Naive B cell (primary cell): Measurements from ENCODE around the gene CD44. TPM values are rescaled to one million over a fixed set of nuclear protein-coding genes. Genes with fewer than 3 reads are reported as not detected.
"Not testable (repeated sequence)": the region's sequence is repeated elsewhere in the genome, so short reads cannot be mapped to it uniquely, and the experiment has no call there.

ENCODE experiments used
- ATAC-seq, 2 donors: fragments of 150-1000 bp; cut with Tn5 transposase; 2 replicates each; pipeline ENCODE4 v1.10.0; 2021; ENCODE audit warnings: low read depth in 2 of 2, mild to moderate bottlenecking in 2 of 2, moderate library complexity in 2 of 2
- DNase-seq: peaks from one replicate; pipeline ENCODE4 v3.0.0; 2022
- H3K27ac Mint-ChIP-seq, 6 donors: one replicate each; pipeline ENCODE4 v1.8.0; 2020 to 2022; ENCODE audit warnings: mild to moderate bottlenecking in 6 of 6, mixed read lengths in 6 of 6, moderate library complexity in 5 of 6, inconsistent platforms in 2 of 6
- H3K27me3 Mint-ChIP-seq, 3 donors: one replicate each; pipeline ENCODE4 v1.8.0; 2021 to 2022; ENCODE audit warnings: mixed read lengths in 3 of 3, mild to moderate bottlenecking in 1 of 3
- H3K36me3 Mint-ChIP-seq, 2 donors: one replicate each; pipeline ENCODE4 v1.8.0; 2020 to 2022; ENCODE audit warnings: mixed read lengths in 2 of 2, inconsistent platforms in 1 of 2, mild to moderate bottlenecking in 1 of 2
- H3K4me1 Mint-ChIP-seq, 3 donors: one replicate each; pipeline ENCODE4 v1.8.0; 2020 to 2022; ENCODE audit warnings: mixed read lengths in 3 of 3, inconsistent platforms in 1 of 3, mild to moderate bottlenecking in 1 of 3, moderate library complexity in 1 of 3
- H3K4me3 Mint-ChIP-seq, 8 donors: one replicate each; pipeline ENCODE4 v1.8.0; 2020 to 2022; ENCODE audit warnings: mild to moderate bottlenecking in 8 of 8, mixed read lengths in 8 of 8, moderate library complexity in 8 of 8, inconsistent platforms in 2 of 8
- H3K9me3 Mint-ChIP-seq, 7 donors: one replicate each; pipeline ENCODE4 v1.8.0; 2020 to 2022; ENCODE audit warnings: mixed read lengths in 7 of 7, mild to moderate bottlenecking in 5 of 7, inconsistent platforms in 2 of 7, moderate library complexity in 1 of 7
- polyA plus RNA-seq, 6 donors: library from polyadenylated mRNA; unstranded; fragments of 300-500 nt; fragmentation: Illumina TruSeq; gene quantifications; one replicate each; pipeline ENCODE4 v1.2.3, GENCODE V29; 2021; ENCODE audit warnings: low read depth in 6 of 6

The CD44 gene
- polyA plus RNA-seq, 6 donors from 2014 or later: 156 to 277 (median 187) TPM

- no peak for DNase-seq
- Mint-ChIP-seq H3K4me1 (peaks cover 33 to 56% (median 33%) of the 10 kb centered on the region in 3 donors), H3K27ac (peak overlapping the region in 2 of 6 donors; percentile 18 to 64), H3K27me3 (no peaks in the 10 kb centered on the region), H3K36me3 (peaks cover 60 to 64% of the 10 kb centered on the region in 2 donors), H3K4me3 (no peak overlapping the region), H3K9me3 (peaks cover 0 to 15% (median 0%) of the 10 kb centered on the region in 7 donors)
- ATAC-seq: no peak
These were observed 69.8 kb downstream of the CD44 start for GRCh38 chr11:35208795-35209194.

GRCh38 chr11:35210876-35211546 is 72.0 kb downstream of the CD44 start:
- ATAC-seq: no peak
- Mint-ChIP-seq H3K27me3 (no peaks in the 10 kb centered on the region), H3K4me3 (peak overlapping the region in 7 of 8 donors; percentile 8 to 76 (median 53)), H3K27ac (peak overlapping the region; percentile 63 to 94 (median 83)), H3K36me3 (peaks cover 46 to 61% of the 10 kb centered on the region in 2 donors), H3K4me1 (peaks cover 46 to 77% (median 55%) of the 10 kb centered on the region in 3 donors), H3K9me3 (peaks cover 0 to 15% (median 0%) of the 10 kb centered on the region in 7 donors)
- no peak for DNase-seq

GRCh38 chr11:35211952-35212351 is 73.0 kb downstream of the CD44 start:
- DNase-seq (peak; percentile 76), ATAC-seq (peak; percentile 93 to 95)
- Mint-ChIP-seq H3K36me3 (peaks cover 47 to 64% of the 10 kb centered on the region in 2 donors), H3K9me3 (peaks cover 0 to 15% (median 0%) of the 10 kb centered on the region in 7 donors), H3K27me3 (no peaks in the 10 kb centered on the region), H3K27ac (peak overlapping the region; percentile 32 to 94 (median 83)), H3K4me3 (peak overlapping the region; percentile 8 to 76 (median 54)), H3K4me1 (peaks cover 49 to 81% (median 59%) of the 10 kb centered on the region in 3 donors)

GRCh38 chr11:35214226-35214770 is 75.3 kb downstream of the CD44 start:
- ATAC-seq (no peak), DNase-seq (no peak)
- Mint-ChIP-seq H3K27ac (peak overlapping the region in 3 of 6 donors; percentile 6 to 84 (median 63)), H3K4me1 (peaks cover 45 to 73% (median 56%) of the 10 kb centered on the region in 3 donors), H3K4me3 (peak overlapping the region in 2 of 8 donors; percentile 29 to 48), H3K27me3 (no peaks in the 10 kb centered on the region), H3K36me3 (peaks cover 31 to 52% of the 10 kb centered on the region in 2 donors), H3K9me3 (peaks cover 0 to 14% (median 0%) of the 10 kb centered on the region in 7 donors)

- DNase-seq (no peak), ATAC-seq (no peak)
- H3K4me3 Mint-ChIP-seq: peak overlapping the region in 4 of 8 donors; percentile 22 to 48 (median 37)
- H3K36me3 Mint-ChIP-seq: peaks cover 32 to 47% of the 10 kb centered on the region in 2 donors
- H3K9me3 Mint-ChIP-seq: peaks cover 0 to 9% (median 0%) of the 10 kb centered on the region in 7 donors
- peaks cover 45 to 73% (median 56%) of the 10 kb centered on the region in 3 donors for H3K4me1 Mint-ChIP-seq
- H3K27me3 Mint-ChIP-seq: no peaks in the 10 kb centered on the region
- H3K27ac Mint-ChIP-seq: peak overlapping the region in 2 of 6 donors; percentile 58 to 84
These were observed 75.8 kb downstream of the CD44 start for GRCh38 chr11:35214792-35215193.

- no peak for DNase-seq
- peaks cover 44 to 65% (median 56%) of the 10 kb centered on the region in 3 donors for H3K4me1 Mint-ChIP-seq
- peak overlapping the region in 3 of 8 donors; percentile 19 to 72 (median 33) for H3K4me3 Mint-ChIP-seq
- no peaks in the 10 kb centered on the region for H3K27me3 Mint-ChIP-seq
- ATAC-seq: no peak
- no peaks in the 10 kb centered on the region for H3K9me3 Mint-ChIP-seq
- H3K27ac Mint-ChIP-seq: peak overlapping the region; percentile 25 to 88 (median 74)
- peaks cover 27 to 39% of the 10 kb centered on the region in 2 donors for H3K36me3 Mint-ChIP-seq
These were observed 77.0 kb downstream of the CD44 start for GRCh38 chr11:35215945-35216344.

GRCh38 chr11:35216962-35217678 is 78.1 kb downstream of the CD44 start:
- Mint-ChIP-seq H3K9me3 (no peaks in the 10 kb centered on the region), H3K4me3 (peak overlapping the region in 3 of 8 donors; percentile 39 to 77 (median 54)), H3K4me1 (peaks cover 32 to 54% (median 44%) of the 10 kb centered on the region in 3 donors), H3K36me3 (peaks cover 39 to 42% of the 10 kb centered on the region in 2 donors), H3K27ac (peak overlapping the region; percentile 55 to 88 (median 74)), H3K27me3 (no peaks in the 10 kb centered on the region)
- DNase-seq (peak; percentile 23), ATAC-seq (peak; percentile 29 to 59)

GRCh38 chr11:35218956-35219355 is 80.0 kb downstream of the CD44 start:
- H3K4me1 Mint-ChIP-seq: peaks cover 22 to 36% (median 36%) of the 10 kb centered on the region in 3 donors

GRCh38 chr11:35223371-35223796 is 84.4 kb downstream of the CD44 start:
- DNase-seq (no peak), ATAC-seq (no peak)
- Mint-ChIP-seq H3K27ac (peak overlapping the region in 3 of 6 donors; percentile 24 to 57 (median 47)), H3K4me3 (no peak overlapping the region), H3K9me3 (no peaks in the 10 kb centered on the region), H3K4me1 (peaks cover 10 to 15% (median 15%) of the 10 kb centered on the region in 3 donors), H3K36me3 (peaks cover 38 to 42% of the 10 kb centered on the region in 2 donors), H3K27me3 (no peaks in the 10 kb centered on the region)

More at GRCh38 chr11:35218956-35219355, 80.0 kb downstream of the CD44 start:
- no peak for ATAC-seq
- H3K27ac Mint-ChIP-seq: peak overlapping the region in 1 of 6 donors; percentile 37
- no peaks in the 10 kb centered on the region for H3K9me3 Mint-ChIP-seq
- H3K4me3 Mint-ChIP-seq: no peak overlapping the region
- H3K27me3 Mint-ChIP-seq: no peaks in the 10 kb centered on the region
- DNase-seq: no peak
- peaks cover 36 to 52% of the 10 kb centered on the region in 2 donors for H3K36me3 Mint-ChIP-seq

- no peak for ATAC-seq
- Mint-ChIP-seq H3K9me3 (no peaks in the 10 kb centered on the region), H3K36me3 (peaks cover 41 to 42% of the 10 kb centered on the region in 2 donors), H3K4me1 (peaks cover 10 to 16% (median 15%) of the 10 kb centered on the region in 3 donors), H3K27me3 (no peaks in the 10 kb centered on the region), H3K27ac (no peak overlapping the region), H3K4me3 (no peak overlapping the region)
- DNase-seq: no peak
These were observed 85.0 kb downstream of the CD44 start for GRCh38 chr11:35223991-35224390.

GRCh38 chr11:35225946-35226520 is 87.1 kb downstream of the CD44 start:
- Mint-ChIP-seq H3K36me3 (peaks cover 46 to 57% of the 10 kb centered on the region in 2 donors), H3K4me3 (no peak overlapping the region), H3K27me3 (no peaks in the 10 kb centered on the region), H3K9me3 (no peaks in the 10 kb centered on the region), H3K27ac (peak overlapping the region in 3 of 6 donors; percentile 43 to 78 (median 57)), H3K4me1 (peaks cover 10 to 19% (median 15%) of the 10 kb centered on the region in 3 donors)
- no peak for ATAC-seq
- no peak for DNase-seq

- not testable (repeated sequence) for H3K9me3 Mint-ChIP-seq, ATAC-seq, H3K27me3 Mint-ChIP-seq, DNase-seq
- peaks cover 10 to 19% (median 15%) of the 10 kb centered on the region in 3 donors for H3K4me1 Mint-ChIP-seq
- peaks cover 41 to 54% of the 10 kb centered on the region in 2 donors for H3K36me3 Mint-ChIP-seq
- H3K4me3 Mint-ChIP-seq: peak overlapping the region in 1 of 8 donors; percentile 56
- peak overlapping the region in 3 of 6 donors; percentile 41 to 65 (median 57) for H3K27ac Mint-ChIP-seq
These were observed 87.8 kb downstream of the CD44 start for GRCh38 chr11:35226756-35227155.
